ENCODE results near the gene ASIC1.
"Not testable (repeated sequence)": the region's sequence is repeated elsewhere in the genome, so short reads cannot be mapped to it uniquely, and the experiment has no call there.

Gene ASIC1

DNA sequence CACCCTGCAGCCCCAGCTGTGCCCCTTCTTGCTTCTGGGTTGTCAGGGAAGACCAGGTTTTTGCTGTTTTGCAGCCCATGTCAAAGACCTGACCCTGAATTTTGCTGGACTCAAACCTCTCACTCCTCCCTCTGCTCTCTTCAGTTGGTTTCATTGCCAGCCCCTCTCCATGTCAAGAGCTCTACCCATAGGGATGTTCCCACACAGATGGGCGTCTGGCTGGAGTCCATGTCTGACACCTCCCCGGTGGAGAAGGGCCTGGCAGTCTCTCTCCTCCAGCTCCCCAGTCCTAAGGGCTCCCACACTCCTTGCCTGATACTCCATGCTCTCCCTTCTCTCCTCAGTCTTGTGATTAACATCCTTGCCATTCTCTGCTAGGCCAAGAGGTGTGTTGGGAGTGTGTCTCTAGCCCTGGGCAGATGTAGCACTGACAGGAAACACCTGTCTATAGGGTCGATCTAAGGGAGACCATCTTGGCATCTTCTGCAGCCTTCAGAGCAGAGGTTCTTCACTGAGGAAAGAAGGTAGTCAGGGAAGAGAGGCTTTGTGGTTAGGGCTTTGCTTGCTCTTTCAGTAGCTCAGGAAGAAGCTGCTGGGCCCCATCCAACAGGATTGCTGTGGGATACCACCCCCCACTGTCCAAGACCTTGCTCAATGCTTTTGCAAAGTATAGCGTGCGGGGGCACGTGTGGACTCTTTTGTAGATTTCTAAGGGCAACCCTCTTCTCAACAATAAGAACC lies 4.7 kb downstream of the ASIC1 start:
- DNase-seq = peak; percentile 52

DNA sequence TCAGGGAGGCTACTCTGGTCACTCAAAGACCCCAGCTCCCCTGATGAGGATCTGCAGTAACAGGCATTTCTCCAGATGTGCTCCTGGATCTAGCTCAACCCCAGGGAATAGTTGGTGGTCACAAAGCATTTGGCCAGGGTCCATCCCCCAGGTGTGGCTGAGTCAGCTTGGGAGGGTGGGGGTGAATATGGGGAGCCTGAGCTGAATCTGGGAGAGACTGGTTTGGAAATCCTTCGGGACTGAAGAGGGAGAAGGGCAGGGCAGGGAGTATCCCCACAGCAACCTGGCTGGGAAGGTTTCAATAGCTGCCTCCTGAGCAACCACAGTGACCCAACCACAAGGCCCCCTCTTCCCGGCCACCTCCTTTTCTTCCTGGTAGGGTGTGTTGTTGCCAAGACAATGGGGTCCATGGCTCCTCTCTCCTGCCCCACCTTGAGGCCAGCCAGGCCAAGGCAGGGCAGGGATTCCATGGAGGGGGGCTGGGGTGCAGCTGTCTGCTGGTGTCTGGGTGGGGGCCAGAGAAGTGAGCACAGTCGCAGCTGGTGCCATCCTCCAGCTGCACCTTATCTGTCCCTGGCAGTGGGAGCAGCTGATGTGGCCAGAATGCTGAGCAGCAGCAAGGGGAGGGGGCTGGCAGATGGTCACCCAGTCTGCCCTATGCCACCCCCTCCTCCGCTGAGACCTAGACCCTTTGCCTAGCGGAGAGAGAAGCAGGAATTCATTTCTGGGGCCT lies 5.5 kb downstream of the ASIC1 start:
- DNase-seq = peak; percentile 36

DNA sequence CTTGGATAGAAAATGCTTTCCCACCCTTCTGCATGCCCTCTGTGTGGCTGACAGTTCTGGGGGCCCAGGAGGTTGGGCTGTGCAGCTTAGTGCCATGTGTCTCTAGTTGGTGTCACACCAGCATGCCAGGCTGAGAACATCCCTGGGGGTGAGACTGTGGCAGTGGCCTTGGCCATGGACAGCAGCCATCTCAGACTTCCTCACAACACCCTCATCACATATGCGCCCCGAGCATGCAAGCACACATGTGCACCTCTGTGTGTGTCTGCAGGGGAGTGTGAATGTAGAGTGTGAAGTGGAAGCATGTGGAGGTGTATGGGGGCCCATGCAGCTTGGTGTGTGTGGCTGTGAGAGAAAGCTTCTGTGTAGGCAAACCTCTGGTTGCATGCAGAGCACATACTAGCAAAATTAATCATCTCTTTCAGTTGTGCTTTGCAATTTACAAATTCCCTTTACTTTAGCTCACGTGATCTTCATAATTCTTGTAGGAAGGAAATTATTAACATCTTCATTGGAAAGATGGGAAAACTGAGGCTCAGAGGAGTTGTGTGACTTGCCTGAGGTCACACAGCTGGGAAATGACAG lies 8.4 kb downstream of the ASIC1 start:
- DNase-seq = peak; percentile 34

DNA sequence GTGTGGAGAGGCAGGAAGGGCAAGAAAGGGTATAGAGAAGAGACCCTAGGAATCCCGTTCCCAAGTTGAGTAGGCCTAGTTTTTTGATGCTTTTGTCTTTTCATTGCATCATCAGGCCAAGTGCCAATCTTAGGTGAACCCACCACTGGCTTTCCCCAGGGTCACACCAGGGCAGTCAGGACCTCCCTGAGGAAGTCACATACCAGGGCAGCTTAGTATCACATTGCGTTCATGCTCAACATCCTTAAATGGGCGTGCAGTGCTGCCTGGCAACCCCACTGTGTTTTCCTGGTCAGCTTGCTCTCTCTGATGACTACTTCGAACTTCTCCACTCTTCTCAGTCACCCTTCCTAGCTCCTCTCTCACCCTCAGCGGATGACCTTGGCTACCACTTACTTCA lies 9.0 kb downstream of the ASIC1 start:
- DNase-seq = peak; percentile 92

DNA sequence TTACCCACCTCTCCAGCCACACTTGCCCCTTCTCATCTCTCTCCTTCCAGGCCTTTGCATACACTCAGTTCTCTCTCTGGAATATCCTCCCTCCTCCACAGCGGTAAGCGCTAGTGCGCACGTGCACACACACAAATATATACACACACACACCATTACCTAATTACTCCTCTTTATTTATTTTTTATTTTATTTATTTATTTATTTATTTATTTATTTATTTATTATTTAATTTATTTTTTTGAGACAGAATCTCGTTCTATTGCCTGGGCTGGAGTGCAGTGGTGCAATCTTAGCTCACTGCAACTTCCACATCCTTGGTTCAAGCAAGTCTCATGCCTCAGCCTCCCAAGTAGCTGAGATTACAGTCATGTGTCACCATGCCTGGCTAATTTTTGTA lies 11.7 kb downstream of the ASIC1 start:
- DNase-seq = no peak

DNA sequence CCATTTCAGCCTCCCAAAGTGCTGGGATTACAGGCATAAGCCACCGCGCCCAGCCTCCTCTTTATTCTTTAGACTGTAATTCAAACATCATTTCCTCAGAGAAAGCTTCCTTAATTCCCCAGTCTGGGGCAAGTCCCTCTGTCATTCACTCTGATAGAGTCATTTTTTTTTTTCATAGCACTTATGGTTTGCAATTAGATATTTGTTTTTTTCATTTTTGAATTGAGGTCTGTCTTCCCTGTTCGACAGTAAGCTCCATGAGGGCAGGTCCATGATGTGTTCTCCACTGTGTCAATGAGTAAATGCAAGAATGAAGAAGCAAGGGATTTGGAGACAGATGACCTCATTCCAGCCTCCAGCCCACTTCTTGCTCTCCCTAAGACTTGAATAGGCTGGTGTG lies 12.1 kb downstream of the ASIC1 start:
- no peak for DNase-seq

DNA sequence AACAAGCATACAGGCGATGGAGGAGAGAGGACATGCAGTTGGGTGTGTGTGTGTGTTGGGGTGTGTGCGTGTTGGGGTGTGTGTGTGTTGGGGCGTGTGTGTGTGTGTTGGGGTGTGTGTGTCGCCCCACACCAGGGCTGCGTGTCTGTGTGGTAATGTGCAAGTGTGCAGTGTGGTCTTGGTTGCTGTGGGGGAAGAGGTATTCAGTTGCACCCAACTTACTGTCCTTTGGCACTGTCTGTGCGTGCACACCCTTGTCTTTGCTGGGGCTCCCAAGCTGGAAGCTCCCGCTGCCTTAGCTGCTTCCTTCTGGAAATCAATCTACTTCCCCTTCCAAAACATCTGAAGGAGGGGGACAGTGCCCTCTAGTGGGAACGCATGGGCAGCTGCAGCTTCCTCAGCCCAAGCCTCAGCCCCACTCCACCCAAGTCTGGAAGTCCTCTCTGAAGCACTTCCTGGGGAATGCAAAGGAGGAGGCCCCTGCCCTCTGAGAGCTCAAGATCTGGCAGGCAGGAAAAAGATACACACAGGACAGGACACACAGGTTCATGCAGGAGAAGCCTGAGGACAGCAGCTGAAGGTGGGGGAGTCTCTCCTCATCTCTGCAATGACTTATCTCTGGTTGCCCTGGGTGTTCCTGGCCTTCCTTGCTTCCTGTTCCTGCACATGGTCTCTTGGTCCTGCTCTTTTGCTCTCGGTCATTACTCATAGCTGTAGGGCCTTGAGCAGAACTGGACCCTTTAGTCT lies 13.1 kb downstream of the ASIC1 start:
- peak; percentile 78 for DNase-seq

DNA sequence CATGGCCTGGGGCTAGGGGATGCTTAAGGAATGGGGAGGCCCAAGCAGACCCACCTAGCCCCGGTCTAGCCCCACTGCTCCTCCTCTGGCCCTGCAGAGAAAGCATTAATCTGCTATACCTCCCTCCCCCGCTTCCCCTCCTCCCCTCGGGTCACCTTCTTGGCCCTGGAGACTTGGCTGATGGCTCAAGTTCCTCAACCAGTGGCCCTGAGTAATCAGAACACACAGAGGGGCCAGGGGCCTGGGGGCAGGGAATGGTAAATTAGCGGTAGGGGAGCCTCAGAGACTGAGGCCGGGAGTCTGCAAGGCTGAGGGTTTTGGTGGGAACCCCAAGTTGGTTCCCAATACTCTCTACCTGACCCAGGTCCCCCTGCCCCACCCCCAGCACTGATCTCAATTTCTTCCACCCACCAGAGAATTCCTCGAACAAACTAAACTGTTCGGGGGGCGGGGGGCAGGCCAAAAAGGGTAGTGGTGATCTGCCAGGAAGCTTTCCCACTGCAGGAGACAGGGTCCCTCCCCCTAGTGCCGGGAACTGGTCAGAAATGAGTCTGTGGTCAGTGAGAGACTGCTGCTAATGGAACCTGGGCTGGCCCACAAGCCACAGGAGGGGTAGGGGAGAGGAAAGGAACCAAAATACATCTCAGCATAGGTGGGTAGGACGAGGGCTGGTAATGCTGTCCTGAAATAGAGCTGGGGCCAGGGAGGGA lies 15.0 kb downstream of the ASIC1 start:
- no peak for DNase-seq

DNA sequence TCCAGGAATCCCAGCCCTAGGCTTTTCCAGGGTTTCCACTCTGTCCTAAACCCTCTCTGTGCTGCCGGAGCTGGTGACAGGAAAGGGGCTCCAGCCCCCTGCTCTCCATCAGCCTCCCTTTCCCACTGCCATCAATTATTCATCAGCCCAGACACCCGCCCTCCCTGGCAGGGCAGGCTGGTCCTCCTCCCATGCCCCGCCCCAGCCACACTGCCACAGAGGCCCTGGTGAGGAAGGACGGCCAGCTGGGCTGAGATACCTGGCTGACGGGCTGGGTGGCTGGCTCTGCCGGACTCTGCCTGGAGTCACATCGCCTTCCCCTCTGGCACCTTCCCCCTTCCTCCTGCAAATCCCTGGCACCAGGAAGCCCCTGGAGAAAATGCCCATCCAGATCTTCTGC lies 15.8 kb downstream of the ASIC1 start:
- no peak for DNase-seq

DNA sequence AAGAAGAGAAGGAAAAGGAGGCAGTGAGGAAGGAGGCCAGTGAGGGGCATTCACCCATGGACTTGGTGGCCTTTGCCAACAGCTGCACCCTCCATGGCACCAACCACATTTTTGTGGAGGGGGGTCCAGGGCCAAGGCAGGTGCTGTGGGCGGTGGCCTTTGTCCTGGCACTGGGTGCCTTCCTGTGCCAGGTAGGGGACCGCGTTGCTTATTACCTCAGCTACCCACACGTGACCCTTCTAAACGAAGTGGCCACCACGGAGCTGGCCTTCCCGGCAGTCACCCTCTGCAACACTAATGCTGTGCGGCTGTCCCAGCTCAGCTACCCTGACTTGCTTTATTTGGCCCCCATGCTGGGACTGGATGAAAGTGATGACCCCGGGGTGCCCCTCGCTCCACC lies 16.3 kb downstream of the ASIC1 start:
- no peak for DNase-seq

DNA sequence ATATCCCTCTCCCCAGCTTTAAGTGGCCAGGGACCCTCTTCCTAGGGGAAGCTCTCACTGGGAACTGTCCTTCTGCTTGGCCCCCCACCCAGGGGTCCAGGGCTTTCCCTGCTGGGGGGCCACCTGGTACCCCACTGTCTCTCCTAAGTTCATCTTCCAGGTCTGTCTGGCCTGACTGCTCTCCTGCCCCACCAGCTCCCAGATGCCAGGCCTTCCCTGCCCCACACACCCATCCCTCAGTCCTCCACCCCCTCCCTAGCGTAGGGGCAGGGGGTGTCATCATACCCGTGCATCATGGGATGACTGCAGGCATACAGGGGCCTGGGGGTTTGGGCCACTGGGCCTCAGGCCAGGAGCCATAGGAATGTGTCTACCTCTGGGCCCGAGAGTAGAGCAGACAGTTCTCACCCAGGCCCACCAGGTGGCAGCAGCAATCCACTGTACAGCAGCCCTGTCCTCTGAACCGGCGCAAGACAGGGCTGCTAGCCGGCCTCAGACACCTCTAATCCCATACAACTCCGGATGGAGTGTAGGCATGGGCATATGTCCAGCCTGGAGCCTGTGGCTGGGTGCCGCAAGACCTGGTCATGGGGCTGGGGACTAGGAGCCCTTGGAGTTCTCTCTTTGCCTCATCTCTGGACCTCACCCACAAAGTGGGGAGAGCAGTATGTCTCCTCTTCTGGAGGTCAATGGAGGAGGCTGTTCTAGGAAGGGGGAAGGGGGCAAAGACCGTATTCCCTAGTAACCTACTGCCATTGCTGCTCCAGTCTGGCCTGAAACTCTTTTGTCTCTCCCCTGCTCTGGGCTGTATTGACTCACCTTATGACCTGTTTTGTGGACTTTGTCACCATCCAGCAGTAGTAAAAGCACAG lies 17.8 kb downstream of the ASIC1 start:
- DNase-seq = peak; percentile 77

DNA sequence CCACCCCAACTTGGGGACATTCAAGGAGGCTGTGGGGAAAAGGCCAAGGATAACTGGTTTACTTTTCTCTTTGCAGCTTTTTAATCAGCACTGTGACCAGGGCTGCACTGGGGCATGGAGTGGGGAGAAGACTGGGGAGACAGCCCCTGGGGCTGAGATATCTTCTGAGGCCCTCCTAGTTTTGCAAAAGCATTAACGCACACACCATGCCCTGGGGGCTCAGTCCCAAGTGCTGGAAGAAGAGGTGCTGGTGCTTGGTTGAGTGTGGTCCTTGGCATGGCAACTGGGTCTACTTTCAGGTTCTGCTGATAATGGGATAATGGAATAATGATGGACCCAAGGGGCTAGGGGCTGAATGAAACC lies 18.4 kb downstream of the ASIC1 start:
- no peak for DNase-seq

DNA sequence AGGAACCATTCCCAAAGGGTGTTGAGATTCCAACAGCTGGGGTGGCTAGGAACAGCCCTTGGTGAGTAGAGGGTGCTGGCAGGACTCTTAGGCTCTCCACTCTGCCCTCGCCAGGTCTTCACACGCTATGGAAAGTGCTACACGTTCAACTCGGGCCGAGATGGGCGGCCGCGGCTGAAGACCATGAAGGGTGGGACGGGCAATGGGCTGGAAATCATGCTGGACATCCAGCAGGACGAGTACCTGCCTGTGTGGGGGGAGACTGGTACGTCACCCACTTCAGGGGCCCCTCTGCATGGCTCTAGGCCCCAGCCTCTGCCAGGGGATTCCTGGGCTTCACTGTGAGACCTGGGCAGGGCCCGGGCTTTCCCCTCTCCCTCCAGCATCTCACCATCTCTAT lies 19.7 kb downstream of the ASIC1 start:
- DNase-seq = no peak

DNA sequence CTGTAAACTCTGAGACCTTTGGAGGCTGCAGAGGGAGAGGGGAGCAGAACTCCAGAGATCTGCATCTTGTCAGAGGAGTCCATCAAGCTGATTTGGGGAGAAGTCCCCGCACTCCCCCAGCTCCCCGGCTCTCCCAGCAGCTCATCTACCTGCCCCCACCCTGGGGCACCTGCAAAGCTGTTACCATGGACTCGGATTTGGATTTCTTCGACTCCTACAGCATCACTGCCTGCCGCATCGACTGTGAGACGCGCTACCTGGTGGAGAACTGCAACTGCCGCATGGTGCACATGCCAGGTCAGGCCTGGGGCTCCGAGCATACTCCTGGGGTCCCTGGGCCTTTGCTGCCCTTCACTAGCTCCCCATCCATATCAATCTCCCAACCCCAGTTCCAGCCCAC lies 20.9 kb downstream of the ASIC1 start:
- DNase-seq = no peak

DNA sequence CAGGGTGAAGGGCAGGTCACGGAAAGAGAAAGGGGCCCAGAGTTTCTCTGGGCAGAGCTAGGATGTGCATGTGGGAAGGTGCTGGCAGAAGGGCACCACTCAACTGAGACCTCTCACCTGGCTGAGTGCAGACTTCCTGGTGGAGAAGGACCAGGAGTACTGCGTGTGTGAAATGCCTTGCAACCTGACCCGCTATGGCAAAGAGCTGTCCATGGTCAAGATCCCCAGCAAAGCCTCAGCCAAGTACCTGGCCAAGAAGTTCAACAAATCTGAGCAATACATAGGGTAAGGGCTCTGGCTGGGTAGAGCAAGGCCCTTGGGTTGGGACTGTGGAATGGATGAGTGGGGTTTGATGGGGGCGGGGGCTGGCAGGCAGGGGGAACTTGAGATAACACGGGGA lies 22.4 kb downstream of the ASIC1 start:
- DNase-seq = no peak

DNA sequence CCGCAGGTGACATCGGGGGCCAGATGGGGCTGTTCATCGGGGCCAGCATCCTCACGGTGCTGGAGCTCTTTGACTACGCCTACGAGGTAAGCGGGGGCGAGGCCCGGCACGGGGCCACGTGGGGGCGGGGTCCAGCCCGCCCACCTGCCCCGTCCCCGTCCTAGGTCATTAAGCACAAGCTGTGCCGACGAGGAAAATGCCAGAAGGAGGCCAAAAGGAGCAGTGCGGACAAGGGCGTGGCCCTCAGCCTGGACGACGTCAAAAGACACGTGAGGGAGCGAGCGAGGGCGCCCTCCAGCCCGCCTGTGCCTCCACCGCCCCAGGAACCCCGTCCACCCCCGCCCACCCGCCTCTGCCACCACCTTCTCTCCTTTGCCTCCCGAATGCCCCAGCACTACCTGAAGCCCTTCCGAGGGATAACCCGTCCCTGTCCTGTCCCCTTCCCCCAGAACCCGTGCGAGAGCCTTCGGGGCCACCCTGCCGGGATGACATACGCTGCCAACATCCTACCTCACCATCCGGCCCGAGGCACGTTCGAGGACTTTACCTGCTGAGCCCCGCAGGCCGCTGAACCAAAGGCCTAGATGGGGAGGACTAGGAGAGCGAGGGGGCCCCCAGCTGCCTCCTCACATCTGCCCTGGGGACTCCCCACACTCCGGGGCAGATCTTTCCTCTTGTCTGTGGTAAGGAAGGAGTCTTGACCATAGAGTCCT lies 23.9 kb downstream of the ASIC1 start:
- DNase-seq = no peak

DNA sequence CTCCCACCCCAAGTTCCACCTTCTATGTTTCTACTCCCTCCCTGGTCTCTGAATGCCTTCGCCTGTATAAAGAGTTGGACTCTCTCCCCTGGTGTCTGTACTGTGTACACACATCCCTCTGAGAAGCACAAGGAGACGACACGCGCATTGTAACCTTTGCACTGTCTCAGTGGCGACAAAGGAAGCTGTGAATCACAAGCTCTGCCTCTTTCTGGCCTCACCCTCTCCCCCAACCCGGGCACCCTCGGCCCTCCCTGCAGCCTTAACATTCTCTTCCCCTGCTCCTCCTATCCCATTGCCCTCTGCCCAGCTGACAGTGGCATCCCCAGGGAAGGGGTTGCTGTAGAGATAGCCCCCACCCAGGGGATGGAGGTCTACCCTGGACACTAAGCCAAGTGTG lies 25.2 kb downstream of the ASIC1 start:
- DNase-seq = no peak

DNA sequence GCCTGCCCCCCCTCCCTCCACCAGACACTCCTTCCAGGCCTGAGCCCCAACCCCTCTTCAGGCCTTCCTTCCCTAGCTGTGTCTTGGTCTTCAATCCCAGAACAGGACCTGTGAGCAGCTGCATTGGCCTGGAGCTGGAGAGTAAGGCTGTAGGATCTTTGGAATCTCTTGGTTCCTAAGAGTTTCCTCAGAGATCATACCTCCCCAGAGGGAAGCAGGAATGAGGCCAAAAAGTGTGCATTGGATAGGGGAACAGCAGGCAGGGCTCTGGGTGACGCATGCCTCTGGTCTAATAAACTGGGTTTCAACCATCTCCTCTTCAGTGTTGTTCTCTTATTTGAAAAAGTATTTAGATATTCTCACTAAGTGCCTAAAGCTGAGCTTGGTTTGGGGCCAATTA lies 25.9 kb downstream of the ASIC1 start:
- DNase-seq = no peak

DNA sequence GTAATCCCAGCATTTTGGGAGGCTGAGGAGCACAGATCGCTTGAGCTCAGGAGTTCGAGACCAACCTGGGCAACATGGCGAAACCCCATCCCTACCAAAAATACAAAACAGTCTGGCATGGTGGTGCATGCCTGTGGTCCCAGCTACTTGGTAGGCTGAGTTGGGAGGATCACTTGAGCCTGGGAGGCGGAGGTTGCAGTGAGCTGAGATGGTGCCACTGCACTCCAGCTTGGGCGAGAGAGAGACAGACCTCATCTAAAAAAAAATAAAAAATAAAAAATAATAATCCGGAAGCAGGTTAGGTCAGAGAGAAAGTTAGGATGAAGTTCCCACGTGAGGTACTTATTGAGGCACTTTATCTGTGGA lies 27.0 kb downstream of the ASIC1 start:
- DNase-seq = not testable (repeated sequence)

DNA sequence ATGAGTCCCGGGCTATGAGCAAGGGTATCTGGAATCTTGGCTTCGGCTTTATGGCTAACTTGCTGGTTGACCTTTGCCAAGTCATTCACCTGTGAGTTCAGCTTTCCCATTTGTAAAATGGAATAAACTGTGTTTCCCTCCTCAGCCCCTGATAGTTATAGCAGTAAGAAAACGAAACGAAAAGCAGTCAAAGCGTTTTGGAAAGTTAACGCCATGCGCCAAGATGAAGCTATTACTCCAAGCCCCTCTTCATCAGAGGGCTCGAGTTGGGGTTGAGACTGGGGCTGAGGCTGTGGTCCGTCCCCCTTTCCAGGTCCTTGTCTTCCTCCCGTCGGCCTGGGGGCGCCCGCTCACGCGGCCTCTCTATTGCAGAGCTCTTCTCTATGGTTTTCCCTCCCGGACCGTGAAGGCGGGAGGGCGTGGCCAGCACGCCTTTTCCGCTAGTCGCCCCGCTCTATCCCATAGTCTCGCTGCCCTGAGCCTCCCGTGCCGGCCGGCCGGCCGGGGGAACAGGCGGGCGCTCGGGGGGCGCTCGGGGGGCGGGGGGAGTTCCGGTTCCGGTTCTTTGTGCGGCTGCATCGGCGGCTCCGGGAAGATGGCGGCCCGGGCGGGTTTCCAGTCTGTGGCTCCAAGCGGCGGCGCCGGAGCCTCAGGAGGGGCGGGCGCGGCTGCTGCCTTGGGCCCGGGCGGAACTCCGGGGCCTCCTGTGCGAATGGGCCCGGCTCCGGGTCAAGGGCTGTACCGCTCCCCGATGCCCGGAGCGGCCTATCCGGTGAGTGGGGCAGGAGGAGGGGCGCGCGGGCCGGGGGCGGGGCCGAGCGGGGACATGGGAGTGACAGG lies 27.6 kb downstream of the ASIC1 start, which contains the start of gene SMARCD1:
TSS of gene SMARCD1 (plus strand) at position 568 of the 840 bp plus-strand sequence. CDS start at position 596, 28 bp downstream.
- peak; percentile 94 for DNase-seq

Measured in fibroblast of skin of right biceps (primary cell).